HG03159 (cell line): Measurements from ENCODE around the gene TEN1.
"Not testable (repeated sequence)": the region's sequence is repeated elsewhere in the genome, so short reads cannot be mapped to it uniquely, and the experiment has no call there.

Source experiments
- ATAC-seq: cut with Tn5 transposase; IDR thresholded peaks from one replicate; pipeline ENCODE4 v1.9.1; 2021; ENCODE audit warnings: mild to moderate bottlenecking, moderate library complexity; ENCODE audit not compliant: unreplicated experiment

Gene TEN1, protein sequence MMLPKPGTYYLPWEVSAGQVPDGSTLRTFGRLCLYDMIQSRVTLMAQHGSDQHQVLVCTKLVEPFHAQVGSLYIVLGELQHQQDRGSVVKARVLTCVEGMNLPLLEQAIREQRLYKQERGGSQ

DNA sequence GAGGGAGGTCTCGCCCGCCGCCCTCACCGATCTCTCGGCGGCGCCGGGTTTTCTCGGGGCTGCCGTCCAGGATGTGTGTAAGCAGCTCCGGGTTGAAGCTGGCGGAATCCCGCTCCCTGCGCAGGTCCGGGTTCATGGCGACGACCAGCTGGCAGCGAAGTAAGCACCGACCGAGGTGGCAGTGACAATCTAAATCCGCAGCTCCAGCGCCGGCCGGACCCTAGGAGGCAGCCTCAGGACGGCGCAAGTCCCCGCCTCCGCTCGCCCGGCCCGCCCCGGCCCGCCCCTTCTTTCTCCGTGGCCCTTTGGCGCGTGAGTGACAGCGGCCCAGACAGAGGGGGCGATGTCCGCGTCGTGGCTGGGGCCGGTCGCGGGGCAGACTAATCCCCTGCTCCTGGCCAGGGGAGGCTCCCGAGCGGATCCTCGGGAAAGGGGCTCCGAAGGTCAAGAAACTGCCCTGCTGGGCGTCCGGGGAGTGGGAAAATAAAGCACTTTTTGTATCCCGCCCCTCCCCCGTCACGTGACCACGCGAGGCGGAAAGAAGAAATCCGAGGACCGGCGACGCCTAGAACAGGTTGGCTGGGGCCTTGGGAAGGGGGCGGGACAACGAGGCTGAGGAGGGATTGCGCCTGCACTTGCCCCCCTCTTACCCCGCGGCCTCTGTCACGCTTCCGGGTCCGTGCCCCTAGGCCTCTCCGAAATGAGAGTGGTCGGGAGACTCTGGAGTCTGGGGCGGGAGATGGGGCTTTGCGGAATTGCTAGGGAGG, at the start of gene TEN1, which contains the start of gene ACOX1:
TSS of gene TEN1 (plus strand) at position 303 of the 767 bp plus-strand sequence. CDS start 6,953 bp downstream, outside the sequence.
TSS of gene ACOX1 (minus strand) at position 229 of the 767 bp plus-strand sequence. CDS start at position 136, 93 bp downstream.
- ATAC-seq, result peak; percentile 86

DNA sequence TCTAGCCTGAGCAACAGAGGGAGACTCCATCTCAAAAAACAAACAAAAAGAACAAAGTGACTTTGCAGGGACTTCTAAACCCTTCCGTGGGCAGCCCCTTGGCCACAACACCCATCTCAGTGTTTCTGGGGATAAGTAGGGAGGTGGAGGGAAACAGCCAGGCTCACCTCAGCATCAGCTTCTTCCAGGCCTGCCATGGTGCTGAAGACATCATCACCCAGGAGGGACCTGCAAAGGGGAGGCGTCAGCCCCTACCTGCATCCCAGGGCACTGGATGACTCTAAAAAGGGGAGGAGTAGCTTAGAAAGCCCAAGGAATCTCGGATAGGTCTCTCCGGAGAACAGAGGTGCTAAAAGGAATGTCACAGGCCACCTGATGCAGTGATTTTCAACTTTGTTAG, 48.0 kb upstream of the TEN1 start:
- no peak for ATAC-seq

DNA sequence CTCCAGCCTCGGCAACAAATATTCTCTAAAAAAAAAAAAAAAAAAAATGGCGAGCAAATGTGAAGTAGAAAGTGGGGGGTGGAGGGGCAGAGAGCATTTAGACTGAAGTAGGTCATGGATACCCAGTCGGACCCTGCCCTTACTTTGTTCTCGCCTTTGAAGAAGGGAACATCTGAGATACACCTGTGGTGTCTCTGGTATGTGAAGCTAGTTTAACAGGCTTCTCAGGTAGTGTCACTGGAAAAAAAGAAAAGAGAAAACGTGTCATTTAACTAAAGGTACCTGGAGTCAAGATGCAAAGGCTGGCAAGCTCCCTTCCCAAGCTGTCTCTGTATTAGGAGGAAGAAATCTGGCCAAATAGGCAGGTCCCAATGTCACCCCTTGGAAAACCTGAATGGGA, 46.2 kb upstream of the TEN1 start:
- no peak for ATAC-seq

DNA sequence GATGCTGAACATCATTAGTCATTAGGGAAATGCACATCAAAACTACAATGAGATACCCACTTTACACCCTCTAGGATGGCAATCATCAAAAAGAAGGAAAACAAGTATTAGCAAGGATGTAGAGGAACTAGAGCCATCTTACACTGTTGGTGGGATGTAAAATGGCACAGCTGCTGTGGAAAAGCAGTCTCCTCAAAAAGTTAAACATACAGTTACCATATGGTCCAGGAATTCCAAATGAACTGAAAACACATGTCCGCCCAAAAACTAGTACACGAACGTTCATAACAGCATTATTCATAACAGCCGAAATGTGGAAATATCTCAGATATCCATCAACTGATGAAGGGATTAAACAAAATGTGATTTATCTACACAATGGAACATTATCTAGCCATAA, 45.2 kb upstream of the TEN1 start:
- ATAC-seq, result no peak

DNA sequence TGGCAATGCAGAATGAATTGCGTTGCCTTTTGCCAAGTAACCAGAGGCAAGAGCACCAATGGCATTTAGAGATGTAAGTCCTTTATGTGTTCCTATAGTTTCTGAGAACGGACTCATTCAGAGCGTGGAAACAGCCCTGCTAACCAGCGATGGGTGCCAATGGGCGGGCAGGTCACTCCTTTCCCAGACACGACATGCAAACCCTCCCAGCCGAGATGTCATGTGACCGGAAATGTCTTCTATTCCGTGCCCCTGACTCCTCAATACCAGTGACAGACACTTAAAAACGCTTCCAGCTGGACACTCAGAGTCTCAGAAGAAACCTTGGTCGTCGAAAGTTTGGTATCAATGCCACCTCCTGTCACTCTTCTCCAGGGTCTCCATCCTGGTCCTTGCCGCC, 41.4 kb upstream of the TEN1 start:
- ATAC-seq, result no peak

DNA sequence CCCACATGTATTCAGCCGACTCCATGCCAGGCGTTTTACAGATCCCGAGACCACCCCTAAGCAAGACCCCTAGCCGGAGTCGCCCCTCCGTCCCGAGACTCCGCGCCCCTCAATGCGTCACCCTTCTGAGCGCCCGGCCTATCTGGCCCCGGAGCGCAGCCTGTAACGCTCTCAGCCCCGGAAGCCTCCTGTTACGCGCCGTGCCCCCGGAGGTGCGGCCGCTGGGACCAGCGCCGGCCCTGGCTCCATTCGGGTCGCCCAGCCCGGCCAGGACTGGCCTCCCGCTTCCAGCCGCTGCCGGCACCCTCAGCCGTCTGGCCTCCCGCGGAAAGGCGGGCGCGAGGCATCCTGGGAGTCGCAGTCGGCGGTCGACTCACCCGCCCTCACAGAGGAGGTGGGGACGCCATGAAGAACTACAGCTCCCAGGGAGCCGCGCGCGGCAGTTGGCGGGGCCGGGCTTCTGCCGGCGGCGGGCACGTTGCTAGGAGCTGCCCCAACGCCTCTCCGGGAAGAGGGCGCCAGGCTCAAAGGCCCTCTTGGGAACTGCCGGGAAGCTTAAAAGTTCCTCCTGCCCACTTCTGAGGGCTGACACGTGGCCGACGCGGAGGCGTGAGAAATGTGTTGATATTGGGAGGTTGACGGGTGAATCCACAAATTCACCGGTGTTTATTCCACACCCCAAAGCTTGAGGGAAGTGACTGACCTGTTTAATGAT, 38.2 kb upstream of the TEN1 start, which contains the start of gene FBF1:
TSS of gene FBF1 (minus strand) at position 316 of the 715 bp plus-strand sequence. CDS start 2,893 bp downstream, outside the sequence.
- ATAC-seq, result peak; percentile 87

DNA sequence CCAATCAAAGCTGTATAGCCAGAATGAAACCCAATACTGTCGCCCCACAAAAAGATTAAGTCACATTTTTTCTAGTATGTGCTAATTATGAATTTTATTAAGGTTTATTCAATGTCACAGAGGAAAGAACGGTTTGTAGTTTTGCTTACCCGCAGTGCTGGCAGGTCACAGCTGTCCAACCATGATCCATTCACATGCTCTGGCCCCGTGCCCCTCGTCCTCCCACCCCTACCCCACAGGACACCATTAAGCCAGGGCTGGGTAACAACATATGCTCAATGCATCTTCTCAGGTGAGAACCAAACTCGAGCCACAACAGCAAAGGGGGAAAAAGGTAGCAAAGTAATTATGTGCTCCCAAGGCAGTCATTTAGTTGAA, 37.6 kb upstream of the TEN1 start:
- no peak for ATAC-seq

DNA sequence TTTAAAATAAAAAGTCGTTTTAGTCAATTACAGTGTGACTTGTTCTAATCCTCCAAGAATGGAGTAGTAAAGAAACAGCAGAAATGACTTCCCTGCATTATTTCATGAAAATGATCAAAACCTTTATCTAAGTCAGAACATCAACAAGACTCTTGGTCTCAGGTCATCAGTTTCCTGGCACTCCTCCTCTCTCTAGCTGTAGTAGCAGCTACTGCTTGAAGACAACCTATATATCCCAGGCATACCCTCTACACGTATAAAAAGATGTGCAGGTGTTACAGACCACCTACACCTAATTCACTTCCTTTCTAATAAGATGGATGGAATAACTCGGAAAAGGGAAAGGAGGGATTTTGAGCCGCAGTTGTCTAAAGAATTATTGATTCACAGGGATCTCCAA, 36.6 kb upstream of the TEN1 start:
- no peak for ATAC-seq

DNA sequence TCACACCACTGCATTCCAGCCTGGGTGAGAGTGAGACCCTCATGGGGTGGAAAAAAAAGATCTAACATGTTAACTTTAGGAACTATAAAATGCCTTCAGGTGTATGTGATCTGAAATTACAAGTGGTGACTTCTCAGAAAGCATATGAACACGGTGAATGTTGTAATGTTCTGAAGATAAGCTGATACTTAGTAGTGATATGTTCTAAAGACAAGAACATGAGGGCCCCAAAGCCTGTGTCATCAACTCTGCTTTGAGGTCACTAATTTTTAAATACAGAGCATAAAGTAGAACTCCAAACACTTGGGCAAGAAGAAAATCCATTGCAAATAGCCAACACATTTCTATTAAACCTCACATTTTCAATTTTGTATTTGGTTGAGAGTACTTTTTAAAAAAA, 35.5 kb upstream of the TEN1 start:
- ATAC-seq, result no peak

DNA sequence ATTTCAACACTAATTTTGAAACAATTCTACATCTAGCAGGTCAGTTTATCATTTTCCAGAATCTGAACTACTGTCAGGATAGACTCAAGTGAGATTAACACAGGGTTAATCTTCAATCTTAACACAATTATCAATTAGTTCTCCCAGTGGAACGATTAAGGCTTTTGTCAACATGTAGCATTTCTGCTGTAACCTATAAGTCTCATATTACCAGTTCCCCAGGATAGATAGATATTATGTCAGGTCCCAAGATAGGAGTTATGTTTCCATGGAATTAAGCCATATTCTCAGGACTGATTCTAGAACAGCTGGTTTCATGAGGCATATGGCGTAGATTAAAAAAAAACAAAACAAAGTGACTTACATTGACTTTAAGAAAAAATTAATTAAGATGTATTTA, 33.8 kb upstream of the TEN1 start:
- ATAC-seq, result no peak

DNA sequence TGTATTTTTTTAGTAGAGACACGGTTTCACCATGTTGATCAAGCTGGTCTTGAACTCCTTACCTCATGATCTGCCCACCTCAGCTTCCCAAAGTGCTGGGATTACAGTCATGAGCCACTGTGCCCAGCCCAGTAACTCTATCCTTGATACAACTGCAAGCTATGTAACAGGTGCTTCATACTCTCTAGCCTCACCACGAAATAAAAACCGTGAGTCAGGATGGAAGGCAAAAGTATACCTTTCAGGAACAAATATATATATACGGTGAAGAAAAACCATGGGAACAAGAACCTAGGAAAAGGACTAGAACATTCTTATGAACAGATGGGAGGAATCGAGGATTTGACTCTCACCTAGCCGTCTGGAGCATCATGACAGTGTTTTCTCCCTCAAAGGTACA, 28.6 kb upstream of the TEN1 start:
- ATAC-seq, result no peak

DNA sequence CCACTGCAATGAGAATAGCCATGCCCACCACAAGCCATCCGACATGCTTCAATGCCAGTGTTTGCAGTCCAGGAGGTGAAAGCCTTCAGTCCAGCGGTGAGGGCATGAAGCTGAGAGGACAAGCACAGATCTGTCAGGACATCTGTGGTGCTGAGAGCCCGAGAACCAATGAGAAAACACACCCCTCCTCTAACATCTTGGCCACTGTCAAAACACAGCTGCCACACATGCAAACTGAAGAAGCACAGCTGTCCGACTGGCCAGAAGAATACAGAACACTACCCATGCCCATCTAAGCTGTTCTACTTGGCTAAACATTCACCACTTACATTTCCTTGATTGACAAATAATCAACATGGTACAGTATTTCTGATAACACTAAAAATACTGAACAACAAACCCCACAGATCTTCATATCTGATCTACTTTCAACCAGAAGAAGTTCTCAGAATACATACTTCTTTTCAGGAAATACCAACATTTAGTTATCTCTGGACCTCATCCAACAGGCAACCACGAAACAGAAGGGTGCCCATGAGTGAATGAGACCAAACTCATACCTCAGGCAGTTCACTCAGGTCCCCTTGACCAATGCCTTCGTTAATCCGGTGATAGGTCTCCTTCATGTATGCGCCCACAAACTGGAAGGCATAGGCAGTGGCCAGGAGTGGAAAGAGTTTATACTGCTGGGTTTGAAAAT, 28.0 kb upstream of the TEN1 start:
- ATAC-seq, result no peak

DNA sequence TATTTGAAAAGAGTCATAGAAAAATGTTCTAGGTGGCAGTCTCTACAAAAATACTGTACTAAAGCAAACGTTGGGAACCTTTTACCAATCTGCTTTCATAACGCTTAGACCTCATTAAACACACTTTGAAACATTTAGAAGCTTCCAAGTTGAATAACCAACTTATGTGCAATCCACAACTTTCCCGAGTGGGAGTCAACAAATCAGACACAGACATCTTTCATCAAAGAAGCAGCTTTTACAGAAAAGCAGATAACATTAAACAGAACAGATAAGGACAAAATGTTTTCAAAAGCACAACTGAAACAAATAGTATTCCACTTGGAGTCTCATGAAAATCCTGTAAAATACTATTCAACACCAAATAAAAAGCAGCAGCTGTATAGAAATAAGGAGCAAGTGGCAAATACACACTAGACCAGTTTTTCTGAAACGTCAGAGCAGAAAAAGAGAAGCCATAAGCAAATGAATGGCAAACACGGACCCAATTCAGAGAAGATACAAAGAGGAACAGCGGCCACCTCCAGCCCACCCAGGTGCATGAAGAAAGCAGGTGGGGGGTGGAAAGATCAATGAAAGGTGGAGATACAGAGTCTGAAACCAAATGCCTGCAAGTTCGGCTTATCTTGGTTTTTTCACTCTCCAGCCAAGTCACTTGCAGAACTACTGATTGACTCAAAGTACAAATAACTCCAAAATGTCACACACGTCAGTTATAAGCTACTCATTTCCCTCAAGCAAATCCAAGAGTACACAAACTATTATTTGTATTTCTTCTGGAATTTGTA, 19.8 kb upstream of the TEN1 start:
- no peak for ATAC-seq

DNA sequence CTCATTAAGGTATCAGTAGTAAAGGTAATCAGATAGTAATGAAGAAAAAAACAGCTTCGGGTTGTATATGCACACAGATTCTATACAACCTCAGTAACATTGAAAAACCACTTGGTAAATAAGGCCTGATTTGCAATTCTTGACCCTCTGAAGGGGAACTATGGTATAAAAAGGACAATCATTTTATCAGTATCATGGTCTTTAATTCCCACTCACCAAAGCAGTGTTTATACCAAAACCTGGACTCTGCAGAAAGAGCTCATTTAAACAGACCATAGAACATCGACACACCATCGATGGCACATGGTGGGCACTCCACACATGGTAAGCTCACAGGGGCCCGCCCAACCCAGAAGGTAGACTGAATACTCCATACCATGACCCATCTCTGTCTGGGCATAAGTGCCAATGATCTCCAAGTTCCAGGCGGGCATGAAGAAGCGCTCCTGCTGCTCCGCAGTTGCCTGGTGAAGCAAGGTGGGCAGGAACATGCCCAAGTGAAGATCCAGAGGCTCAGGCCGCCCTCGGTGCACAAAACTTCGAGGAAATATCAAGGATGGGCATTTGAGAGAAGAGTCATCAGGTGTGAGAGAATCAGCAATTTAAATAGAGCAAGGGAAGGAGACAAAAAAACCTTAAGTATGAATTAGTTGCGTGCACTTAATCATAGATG, 19.1 kb upstream of the TEN1 start:
- ATAC-seq, result no peak

DNA sequence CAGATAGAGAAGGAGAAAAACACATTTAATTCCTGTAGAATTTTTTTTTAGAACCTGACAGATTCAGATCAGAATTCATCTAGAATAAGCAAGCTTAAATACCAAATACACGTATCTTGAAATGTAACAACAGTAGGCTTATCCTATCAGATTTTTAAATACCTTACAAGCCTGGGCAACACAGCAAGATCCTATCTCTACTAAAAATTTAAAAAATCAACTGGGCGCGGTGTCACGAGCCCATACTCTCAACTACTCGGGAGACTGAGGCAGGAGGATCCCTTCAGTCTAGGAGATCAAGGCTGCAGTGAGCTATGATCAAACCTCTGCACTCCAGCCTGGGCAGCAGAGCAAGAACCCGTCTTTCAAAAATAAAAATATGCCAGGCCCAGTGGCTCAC, 13.6 kb upstream of the TEN1 start:
- no peak for ATAC-seq

DNA sequence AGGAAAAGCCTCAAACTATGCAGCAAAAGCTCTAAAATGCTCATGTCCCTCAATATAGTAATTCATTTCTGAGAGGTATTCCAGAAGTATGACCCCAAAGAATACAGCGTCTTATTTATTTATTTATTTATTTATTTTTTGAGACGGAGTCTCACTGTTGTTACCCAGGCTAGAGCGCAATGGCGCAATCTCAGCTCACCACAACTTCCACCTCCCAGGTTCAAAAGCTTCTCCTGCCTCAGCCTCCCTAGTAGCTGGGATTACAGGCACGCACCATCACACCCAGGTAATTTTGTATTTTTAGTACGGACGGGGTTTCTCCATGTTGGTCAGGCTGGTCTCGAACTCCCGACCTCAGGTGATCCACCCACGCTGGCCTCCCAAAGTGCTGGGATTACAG, 10.0 kb upstream of the TEN1 start:
- not testable (repeated sequence) for ATAC-seq

DNA sequence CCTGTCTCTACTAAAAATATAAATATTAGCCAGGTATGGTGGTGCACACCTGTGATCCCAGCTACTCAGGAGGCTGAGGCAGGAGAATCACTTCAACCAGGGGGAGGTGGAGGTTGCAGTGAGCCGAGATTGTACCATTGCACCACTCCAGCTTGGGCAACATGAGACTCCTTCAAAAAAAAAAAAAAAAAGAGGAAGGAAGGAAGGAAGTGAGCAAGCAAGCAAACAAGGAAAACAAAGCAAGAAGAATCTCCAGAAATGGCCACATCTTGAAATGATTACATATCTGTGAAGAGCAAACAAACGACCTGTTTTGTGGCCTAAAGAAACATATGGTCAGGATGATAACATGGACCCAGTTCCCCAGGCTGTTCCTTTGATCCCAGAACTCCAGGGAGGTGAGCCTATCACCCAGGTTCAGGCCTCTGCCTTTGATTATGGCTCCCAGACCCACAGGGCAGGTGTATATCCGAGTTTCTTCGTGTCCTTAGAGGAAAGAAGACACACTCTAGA, 9.0 kb upstream of the TEN1 start:
- ATAC-seq, result no peak

DNA sequence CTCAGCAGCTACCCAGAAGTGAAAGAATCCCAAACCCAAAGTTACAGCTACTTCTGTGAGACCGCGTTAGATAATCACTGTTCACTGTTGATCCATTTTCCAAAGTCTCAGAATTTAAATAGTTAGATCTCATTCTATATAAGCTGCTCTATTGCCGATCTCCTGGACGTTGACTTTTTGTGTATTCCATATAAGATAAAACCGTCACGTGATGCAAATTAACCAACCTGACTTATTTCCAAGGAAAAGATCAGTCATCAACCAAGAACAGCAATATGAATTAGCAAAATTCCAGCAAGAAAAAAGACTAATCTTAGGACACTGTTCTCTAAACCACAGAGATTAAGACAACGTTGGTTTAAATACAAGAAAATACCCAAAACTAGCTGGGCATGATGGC, 8.4 kb upstream of the TEN1 start:
- no peak for ATAC-seq

DNA sequence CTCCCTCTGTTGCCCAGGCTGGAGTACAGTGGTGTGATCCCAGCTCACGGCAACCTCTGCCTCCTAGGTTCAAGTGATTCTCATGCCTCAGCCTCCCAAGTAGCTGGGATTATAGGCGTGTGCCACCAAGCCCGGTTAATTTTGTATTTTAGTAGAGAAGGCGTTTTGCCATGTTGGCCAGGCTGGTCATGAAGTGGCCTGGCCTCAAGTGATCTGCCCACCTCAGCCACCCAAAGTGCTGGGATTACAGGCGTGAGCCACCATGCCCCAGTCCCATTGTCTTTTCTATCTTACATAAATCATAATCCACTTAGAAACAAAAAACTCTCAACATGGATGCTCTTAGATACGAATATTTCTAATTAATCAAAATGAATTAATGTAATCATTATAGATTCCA, 3.9 kb upstream of the TEN1 start:
- ATAC-seq, result not testable (repeated sequence)

DNA sequence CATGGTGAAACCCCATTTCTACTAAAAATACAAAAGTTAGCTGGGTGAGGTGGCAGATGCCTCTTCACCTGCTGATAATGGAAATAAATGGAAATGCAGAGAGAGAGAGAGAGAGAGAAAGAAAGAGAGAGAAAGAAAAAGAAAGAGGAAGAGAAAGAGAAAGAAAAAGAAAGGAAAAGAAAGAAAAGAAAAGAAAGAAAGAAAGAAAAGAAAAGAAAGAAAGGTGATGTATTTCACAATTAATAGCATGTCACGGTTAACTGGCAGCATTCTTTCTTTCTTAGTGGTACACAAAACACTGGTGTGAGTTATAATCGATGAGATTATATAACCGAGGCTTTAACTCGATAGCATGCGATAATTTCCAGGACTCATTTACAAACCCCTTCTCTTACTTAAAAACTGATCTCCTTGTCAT, 3.3 kb upstream of the TEN1 start:
- no peak for ATAC-seq
